Breast epithelium (tissue), 4 donors: Measurements from ENCODE around the gene GNAT2. TPM values are rescaled to one million over a fixed set of nuclear protein-coding genes. Genes with fewer than 3 reads are reported as not detected.

ENCODE experiments used
- DNase-seq, 2 donors: peaks; one replicate each; pipeline ENCODE4 v3.0.0-alpha.2; 2019; ENCODE audit warnings: low spot score in 2 of 2
- H3K27ac ChIP-seq, 2 donors: fragments of 200-600 bp; sonication (generic) in 1 of 2; one replicate each; pipeline ENCODE4 v1.5.1; 2016 to 2019; ENCODE audit warnings: mild to moderate bottlenecking in 1 of 2
- H3K27me3 ChIP-seq, 2 donors: fragments of 200-600 bp; sonication (generic) in 1 of 2; one replicate each; pipeline versions ENCODE4 v1.5.1 to v1.6.0; 2017 to 2019; ENCODE audit warnings: control low read depth in 1 of 2, mild to moderate bottlenecking in 1 of 2
- H3K36me3 ChIP-seq: fragments of 200-600 bp; one replicate; pipeline ENCODE4 v1.5.1; 2019
- H3K4me1 ChIP-seq, 2 donors: fragments of 200-600 bp; sonication (generic); one replicate each; pipeline ENCODE4 v1.5.1; 2016 to 2019; ENCODE audit warnings: control low read depth in 1 of 2
- H3K4me3 ChIP-seq, 3 donors: fragments of 200-600 bp; sonication (generic); 1 replicate in 2 of 3; 2 replicates in 1 of 3; pipeline ENCODE4 v1.5.1; 2016 to 2019; ENCODE audit warnings: mild to moderate bottlenecking in 3 of 3, moderate library complexity in 2 of 3
- H3K9me3 ChIP-seq, 2 donors: fragments of 200-600 bp; sonication (generic) in 1 of 2; one replicate each; pipeline ENCODE4 v1.5.1; 2016 to 2019; ENCODE audit warnings: control low read depth in 1 of 2
- POLR2A ChIP-seq: fragments of 450-650 bp; IDR thresholded peaks from one replicate; pipeline ENCODE4 v1.6.1; 2016; ENCODE audit warnings: antibody characterized with exemption, mild to moderate bottlenecking, moderate library complexity
- POLR2AphosphoS5 ChIP-seq, 3 donors: sonication (generic); formaldehyde crosslinking; IDR thresholded peaks; one replicate each; pipeline ENCODE4 v1.6.1; 2017; ENCODE audit warnings: antibody characterized with exemption in 3 of 3
- intact Hi-C: fragments of 100-400 bp; cut with DNase I; formaldehyde crosslinking; loops from one replicate; pipeline ENCODE4 v1.15.1; 2023; ENCODE audit warnings: low total_unique reads
- total RNA-seq, 3 donors: library from RNA; depleted of rRNA; stranded (reverse); fragments of >200 nt; gene quantifications; one replicate each; pipeline ENCODE4 v1.1.0, GENCODE V29; 2016
- TF ChIP-seq, protein P1 (sequence below), 3 donors: fragments of 450-650 bp; IDR thresholded peaks; one replicate each; pipeline ENCODE4 v1.5.1; 2016 to 2017; ENCODE audit warnings: antibody characterized with exemption in 3 of 3, mild to moderate bottlenecking in 3 of 3, moderate library complexity in 3 of 3

GNAT2 gene
- total RNA-seq, 3 donors from 2014 or later = not detected

DNA sequence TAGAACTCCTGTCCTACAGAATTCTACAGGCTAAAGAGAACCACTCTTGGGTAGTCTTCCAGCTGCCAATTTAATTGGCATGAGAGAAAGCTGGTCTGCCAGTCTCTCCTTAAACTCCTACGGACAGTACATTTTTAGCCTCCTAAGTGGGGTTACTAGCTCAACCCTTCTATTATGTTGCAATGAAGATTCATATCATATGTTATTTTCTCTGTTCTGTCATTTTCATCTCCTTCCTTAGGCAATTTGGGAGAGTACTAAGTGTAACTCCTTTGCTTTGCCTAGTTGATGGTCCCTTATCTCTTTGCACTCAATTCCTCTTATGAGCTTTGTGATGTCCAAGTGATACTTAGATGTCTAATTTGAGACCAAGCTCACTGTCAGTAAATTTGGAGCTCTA lies 14.0 kb downstream of the GNAT2 start:
- Histone ChIP-seq H3K27me3 (no peaks in the 10 kb centered on the region), H3K36me3 (no peaks in the 10 kb centered on the region), H3K4me1 (no peaks in the 10 kb centered on the region), H3K9me3 (no peaks in the 10 kb centered on the region), H3K4me3 (no peak overlapping the region), H3K27ac (no peak overlapping the region)
- DNase-seq = no peak
- intact Hi-C loops = no loop called here
- TF ChIP-seq, protein P1, sequence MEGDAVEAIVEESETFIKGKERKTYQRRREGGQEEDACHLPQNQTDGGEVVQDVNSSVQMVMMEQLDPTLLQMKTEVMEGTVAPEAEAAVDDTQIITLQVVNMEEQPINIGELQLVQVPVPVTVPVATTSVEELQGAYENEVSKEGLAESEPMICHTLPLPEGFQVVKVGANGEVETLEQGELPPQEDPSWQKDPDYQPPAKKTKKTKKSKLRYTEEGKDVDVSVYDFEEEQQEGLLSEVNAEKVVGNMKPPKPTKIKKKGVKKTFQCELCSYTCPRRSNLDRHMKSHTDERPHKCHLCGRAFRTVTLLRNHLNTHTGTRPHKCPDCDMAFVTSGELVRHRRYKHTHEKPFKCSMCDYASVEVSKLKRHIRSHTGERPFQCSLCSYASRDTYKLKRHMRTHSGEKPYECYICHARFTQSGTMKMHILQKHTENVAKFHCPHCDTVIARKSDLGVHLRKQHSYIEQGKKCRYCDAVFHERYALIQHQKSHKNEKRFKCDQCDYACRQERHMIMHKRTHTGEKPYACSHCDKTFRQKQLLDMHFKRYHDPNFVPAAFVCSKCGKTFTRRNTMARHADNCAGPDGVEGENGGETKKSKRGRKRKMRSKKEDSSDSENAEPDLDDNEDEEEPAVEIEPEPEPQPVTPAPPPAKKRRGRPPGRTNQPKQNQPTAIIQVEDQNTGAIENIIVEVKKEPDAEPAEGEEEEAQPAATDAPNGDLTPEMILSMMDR (IDR thresholded peaks at IDR 0.05) = no peak
- TF ChIP-seq POLR2A = no peak
- TF ChIP-seq POLR2AphosphoS5 (IDR thresholded peaks at IDR 0.05) = no peak

DNA sequence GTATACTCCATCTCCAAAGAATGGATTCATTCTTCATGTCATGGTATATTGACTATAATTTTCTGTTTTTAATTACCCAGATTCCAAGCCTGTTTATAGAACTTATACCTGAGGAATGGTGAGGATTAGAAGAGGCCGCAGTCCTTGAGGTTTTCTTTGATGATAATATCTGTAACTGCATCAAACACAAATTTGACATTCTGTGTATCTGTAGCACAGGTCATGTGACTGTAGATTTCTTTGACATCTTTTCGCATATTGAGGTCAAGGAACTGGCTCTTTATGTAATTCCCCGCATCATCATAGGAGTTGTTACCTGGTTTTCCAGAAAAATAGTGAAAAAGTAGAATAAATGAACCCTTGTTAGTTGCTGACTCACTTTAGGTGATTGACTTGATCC lies 16.2 kb downstream of the GNAT2 start:
- Histone ChIP-seq H3K36me3 (no peaks in the 10 kb centered on the region), H3K27ac (no peak overlapping the region), H3K4me1 (no peaks in the 10 kb centered on the region), H3K4me3 (no peak overlapping the region), H3K9me3 (no peaks in the 10 kb centered on the region), H3K27me3 (no peaks in the 10 kb centered on the region)
- intact Hi-C loops = no loop called here
- no peak for TF ChIP-seq POLR2A
- no peak for DNase-seq

DNA sequence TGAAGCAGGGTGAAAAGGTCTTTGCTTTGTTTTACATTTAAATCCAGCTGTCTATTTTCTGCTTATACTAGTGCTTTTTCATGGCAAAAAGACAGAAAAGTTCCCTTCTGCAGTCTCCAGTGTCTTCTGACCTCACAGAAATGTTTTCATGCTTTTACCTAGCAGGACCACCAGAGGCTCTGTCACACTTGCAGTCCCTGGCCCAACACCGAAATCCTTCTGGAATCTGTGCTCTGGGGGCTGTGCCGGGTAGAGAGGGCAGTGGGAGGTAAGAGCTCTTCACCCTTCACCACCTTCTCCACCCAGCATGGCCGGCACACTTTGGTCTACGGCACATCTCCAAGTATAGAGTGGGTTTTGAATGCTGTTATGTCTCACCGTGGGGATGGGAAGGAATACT lies 20.8 kb downstream of the GNAT2 start:
- DNase-seq = no peak
- Histone ChIP-seq H3K27me3 (no peaks in the 10 kb centered on the region), H3K4me3 (no peak overlapping the region), H3K27ac (no peak overlapping the region), H3K9me3 (no peaks in the 10 kb centered on the region), H3K36me3 (no peaks in the 10 kb centered on the region), H3K4me1 (no peaks in the 10 kb centered on the region)
- TF ChIP-seq POLR2AphosphoS5 (IDR thresholded peaks at IDR 0.05) (no peak), POLR2A (no peak)
- TF ChIP-seq, protein P1 (IDR thresholded peaks at IDR 0.05) = no peak
- intact Hi-C loops = no loop called here

DNA sequence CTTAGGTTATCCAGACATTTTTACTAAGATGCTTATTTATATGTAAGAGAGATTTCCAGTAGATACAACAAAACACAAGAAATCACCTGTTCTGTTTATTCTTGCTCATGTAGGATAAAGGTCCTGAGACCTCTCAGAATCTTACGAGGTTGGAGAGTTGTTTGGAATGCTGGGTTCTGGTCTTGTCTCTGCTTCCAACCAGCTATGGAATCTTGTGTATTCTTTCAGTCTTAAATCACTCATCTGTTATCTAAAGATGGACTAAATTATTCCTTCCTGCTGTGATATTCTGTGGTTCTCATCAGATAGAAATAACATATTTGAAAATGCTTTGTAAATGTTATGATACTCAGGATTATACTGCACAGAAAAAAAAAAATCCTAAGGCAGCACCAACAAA lies 21.3 kb downstream of the GNAT2 start:
- Histone ChIP-seq H3K27me3 (no peaks in the 10 kb centered on the region), H3K36me3 (no peaks in the 10 kb centered on the region), H3K9me3 (no peaks in the 10 kb centered on the region), H3K27ac (no peak overlapping the region), H3K4me1 (no peaks in the 10 kb centered on the region), H3K4me3 (no peak overlapping the region)
- TF ChIP-seq POLR2AphosphoS5 (IDR thresholded peaks at IDR 0.05) (no peak), POLR2A (no peak)
- TF ChIP-seq, protein P1 (IDR thresholded peaks at IDR 0.05) = no peak
- intact Hi-C loops = no loop called here
- no peak for DNase-seq

DNA sequence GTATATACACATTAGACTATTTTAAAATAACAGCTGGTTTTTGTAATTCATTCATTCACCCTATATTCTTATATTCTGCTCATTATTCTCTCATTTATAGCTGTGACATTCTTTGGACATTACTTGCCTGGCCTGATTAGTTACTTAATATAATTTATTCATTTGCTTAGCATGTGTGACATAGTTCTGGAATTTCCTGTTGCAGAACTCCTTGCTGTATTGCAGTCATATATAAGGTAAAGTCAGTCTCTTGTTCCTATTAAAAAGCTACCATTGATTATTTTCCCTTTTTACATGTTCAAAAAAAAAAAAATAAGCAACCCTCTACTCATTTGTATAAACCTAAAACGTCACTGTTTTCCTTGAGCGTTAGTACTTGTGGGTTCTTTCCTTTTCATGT lies 23.9 kb downstream of the GNAT2 start:
- Histone ChIP-seq H3K4me3 (no peak overlapping the region), H3K9me3 (no peaks in the 10 kb centered on the region), H3K4me1 (no peaks in the 10 kb centered on the region), H3K36me3 (no peaks in the 10 kb centered on the region), H3K27ac (no peak overlapping the region), H3K27me3 (no peaks in the 10 kb centered on the region)
- intact Hi-C loops = no loop called here
- TF ChIP-seq POLR2AphosphoS5 (IDR thresholded peaks at IDR 0.05) (no peak), POLR2A (no peak)
- TF ChIP-seq, protein P1 (IDR thresholded peaks at IDR 0.05) = no peak
- no peak for DNase-seq

DNA sequence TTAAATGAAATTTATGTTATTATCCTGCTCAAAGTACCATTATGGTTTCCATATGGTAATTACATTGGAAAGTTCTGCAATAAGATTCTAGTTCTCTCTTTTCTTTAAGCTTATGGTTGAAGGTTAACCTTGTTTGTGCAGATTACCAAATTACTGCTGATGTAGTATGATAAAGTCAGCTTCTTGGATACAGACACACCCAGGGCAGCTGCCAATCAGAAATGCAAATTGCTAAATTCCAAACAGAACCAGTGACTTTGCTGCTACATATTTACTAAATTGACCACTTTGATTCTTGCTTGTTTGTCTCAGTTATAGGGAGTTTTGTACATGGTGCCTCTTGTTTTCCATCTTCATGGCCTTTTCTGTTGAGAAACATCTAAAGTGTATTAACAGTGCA lies 26.5 kb downstream of the GNAT2 start:
- DNase-seq = no peak
- no peak overlapping the region for H3K4me3 ChIP-seq
- H3K36me3 ChIP-seq = no peaks in the 10 kb centered on the region
- H3K9me3 ChIP-seq = no peaks in the 10 kb centered on the region
- TF ChIP-seq POLR2A = no peak
- TF ChIP-seq, protein P1 (IDR thresholded peaks at IDR 0.05) = no peak
- TF ChIP-seq POLR2AphosphoS5 (IDR thresholded peaks at IDR 0.05) = no peak
- no peaks in the 10 kb centered on the region for H3K4me1 ChIP-seq
- no peak overlapping the region for H3K27ac ChIP-seq
- H3K27me3 ChIP-seq = no peaks in the 10 kb centered on the region
- intact Hi-C loops = no loop called here
